Measurements from ENCODE around the gene FAM98B. TPM values are rescaled to one million over a fixed set of nuclear protein-coding genes. Genes with fewer than 3 reads are reported as not detected.

Gene FAM98B
- total and polyA plus RNA-seq, 9 of the 15 experiments (the other 6 are each of a cell fraction or from before 2014, with no cell fraction given), result 3.1 to 42.0 (median 9.4) TPM

GRCh38 chr15:38531509-38531908 lies 77.6 kb downstream of the FAM98B start (continued):
- TF ChIP-seq JUN (IDR thresholded peaks at IDR 0.05; ENCODE audit: borderline replicate concordance, low read depth, low read length) (peak; percentile 36; the same call in 1 of the 2 replicates), JUN (CRISPR knock-in tag; IDR thresholded peaks at IDR 0.05; ENCODE audit: borderline replicate concordance) (no peak), PML (IDR thresholded peaks at IDR 0.05; ENCODE audit: low read length) (no peak), FOSL1 (tag; conservative IDR thresholded peaks at IDR 0.05) (peak; percentile 49), EZH2 (IDR thresholded peaks at IDR 0.05; ENCODE audit: borderline replicate concordance, low read depth, low read length) (no peak), KDM5B (IDR thresholded peaks at IDR 0.05; ENCODE audit: insufficient replicate concordance, low read depth, low read length) (no peak), JUND (IDR thresholded peaks at IDR 0.05; ENCODE audit: borderline replicate concordance, low read depth, low read length) (peak; percentile 17; the same call in 1 of the 2 replicates), JUND (tag; IDR thresholded peaks at IDR 0.05; ENCODE audit: borderline replicate concordance, low read depth, low read length) (no peak), CAMTA2 (CRISPR knock-in tag; conservative IDR thresholded peaks at IDR 0.05) (no peak), HIVEP1 (CRISPR knock-in tag; IDR thresholded peaks at IDR 0.05) (no peak), HNRNPL (IDR thresholded peaks at IDR 0.05; ENCODE audit: low read depth, low read length) (no peak)

- H2AFZ ChIP-seq (ENCODE audit: low read depth, low read length), result no peak overlapping the region
- no peaks in the 10 kb centered on the region for H3K9me3 ChIP-seq (replicated peaks; ENCODE audit: control insufficient read depth, insufficient read depth, low read depth, low read length)
- no peaks in the 10 kb centered on the region for H3K36me3 ChIP-seq (ENCODE audit: control insufficient read depth, insufficient read depth, low read length)
- ATAC-seq (no peak), FAIRE-seq (no peak), DNase-seq (ENCODE audit: extremely low read depth in 1 of 4, low spot score in 3 of 4) (peak in 1 of 4 experiments; percentile 63)
- no peak overlapping the region for H3K9ac ChIP-seq (ENCODE audit: insufficient read depth in 1 of 2, low read depth in 2 of 2, low read length in 2 of 2)
- 7% methylated on average over 3 of the region's 3 CpGs for WGBS (ENCODE audit: insufficient coverage, low coverage, missing lambda C conversion rate)
- no peaks in the 10 kb centered on the region for H3K27me3 ChIP-seq (ENCODE audit: control insufficient read depth in 2 of 2, insufficient read depth in 2 of 2, low read length in 2 of 2)
- in situ Hi-C loops (cut with MboI), result no loop called here
- H4K20me1 ChIP-seq (replicated peaks; ENCODE audit: control insufficient read depth, insufficient read depth, low read length), result no peaks in the 10 kb centered on the region
- H3K27ac ChIP-seq (ENCODE audit: extremely low read depth, low read depth, low read length), result no peak overlapping the region
- ChIA-PET POLR2A (interaction anchor here (0.6 to 1.4 kb wide), 3 partner anchors 15 to 1115 kb away, joined by 3 to 4 read pairs (median 3); no protein-coding TSS in a partner anchor), CTCF (ENCODE audit: low intra/inter-chr PET ratio) (no interaction called here)
- H3K4me2 ChIP-seq (ENCODE audit: insufficient read depth, low read length), result peak overlapping the region; percentile 27; the same call in 1 of the 2 replicates
- intact Hi-C loops (cut with micrococcal nuclease), result no loop called here
- H3K4me3 ChIP-seq, result no peak overlapping the region
- no peaks in the 10 kb centered on the region for H3K79me2 ChIP-seq (ENCODE audit: control insufficient read depth, insufficient read depth, low read length)
- no TSS peak for BruUV-seq (replicated peaks)
- no peaks in the 10 kb centered on the region for H3K9me1 ChIP-seq (ENCODE audit: control insufficient read depth, insufficient read depth, low read length)
- peaks cover 0 to 3% of the 10 kb centered on the region in 2 experiments; a peak in 2 of 5 replicates for H3K4me1 ChIP-seq (replicated peaks in 1 of 2; ENCODE audit: control insufficient read depth in 2 of 2, insufficient read depth in 2 of 2, low read length in 2 of 2)
- TF ChIP-seq ZNF551 (CRISPR knock-in tag; IDR thresholded peaks at IDR 0.05) (no peak), ZNF79 (CRISPR knock-in tag; IDR thresholded peaks at IDR 0.05; ENCODE audit: low read depth) (no peak), MXI1 (IDR thresholded peaks at IDR 0.05; ENCODE audit: low read depth, low read length) (no peak), RHOXF2B (CRISPR knock-in tag; conservative IDR thresholded peaks at IDR 0.05) (no peak), NRF1 (conservative IDR thresholded peaks at IDR 0.05 in 1 of 2, IDR thresholded peaks at IDR 0.05 in 1 of 2) (no peak), RAD21 (CRISPR knock-in tag; conservative IDR thresholded peaks at IDR 0.05 in 1 of 2, IDR thresholded peaks at IDR 0.05 in 1 of 2) (no peak), TAF15 (IDR thresholded peaks at IDR 0.05; ENCODE audit: low read depth, low read length) (no peak), ZNF274 (IDR thresholded peaks at IDR 0.05; ENCODE audit: borderline replicate concordance, low read depth, low read length) (no peak), DEAF1 (CRISPR knock-in tag; IDR thresholded peaks at IDR 0.05) (no peak), SRSF9 (IDR thresholded peaks at IDR 0.05; ENCODE audit: borderline replicate concordance, low read depth, low read length) (no peak), MTA1 (IDR thresholded peaks at IDR 0.05; ENCODE audit: borderline replicate concordance) (no peak)
Observed at GRCh38 chr15:38532728-38533127, 78.8 kb downstream of the FAM98B start.
